Keratinocyte (primary cell): ENCODE data around the gene DNAI2.

Source experiments
- EZH2 ChIP-seq: IDR thresholded peaks from one replicate; pipeline ENCODE4 v1.6.1; 2012; ENCODE audit warnings: inconsistent platforms, mild to moderate bottlenecking, low read length, moderate library complexity
- TF ChIP-seq, protein P1 (sequence below), 3 experiments: IDR thresholded peaks in 1 of 3; conservative IDR thresholded peaks in 1 of 3; optimal IDR thresholded peaks in 1 of 3; 2 replicates in 2 of 3; 3 replicates in 1 of 3; pipeline versions ENCODE3 to v1.5.1; 2011; ENCODE audit warnings: low read length in 3 of 3, mild to moderate bottlenecking in 3 of 3, moderate library complexity in 2 of 3, control low read depth in 1 of 3, inconsistent platforms in 1 of 3; ENCODE audit not compliant: insufficient read depth in 2 of 3; ENCODE audit errors: extremely low read depth in 1 of 3

- TF ChIP-seq, protein P1, sequence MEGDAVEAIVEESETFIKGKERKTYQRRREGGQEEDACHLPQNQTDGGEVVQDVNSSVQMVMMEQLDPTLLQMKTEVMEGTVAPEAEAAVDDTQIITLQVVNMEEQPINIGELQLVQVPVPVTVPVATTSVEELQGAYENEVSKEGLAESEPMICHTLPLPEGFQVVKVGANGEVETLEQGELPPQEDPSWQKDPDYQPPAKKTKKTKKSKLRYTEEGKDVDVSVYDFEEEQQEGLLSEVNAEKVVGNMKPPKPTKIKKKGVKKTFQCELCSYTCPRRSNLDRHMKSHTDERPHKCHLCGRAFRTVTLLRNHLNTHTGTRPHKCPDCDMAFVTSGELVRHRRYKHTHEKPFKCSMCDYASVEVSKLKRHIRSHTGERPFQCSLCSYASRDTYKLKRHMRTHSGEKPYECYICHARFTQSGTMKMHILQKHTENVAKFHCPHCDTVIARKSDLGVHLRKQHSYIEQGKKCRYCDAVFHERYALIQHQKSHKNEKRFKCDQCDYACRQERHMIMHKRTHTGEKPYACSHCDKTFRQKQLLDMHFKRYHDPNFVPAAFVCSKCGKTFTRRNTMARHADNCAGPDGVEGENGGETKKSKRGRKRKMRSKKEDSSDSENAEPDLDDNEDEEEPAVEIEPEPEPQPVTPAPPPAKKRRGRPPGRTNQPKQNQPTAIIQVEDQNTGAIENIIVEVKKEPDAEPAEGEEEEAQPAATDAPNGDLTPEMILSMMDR (optimal IDR thresholded peaks at IDR 0.05 in 1 of 3, IDR thresholded peaks at IDR 0.05 in 1 of 3, conservative IDR thresholded peaks at IDR 0.05 in 1 of 3; ENCODE audit: extremely low read depth in 1 of 3, insufficient read depth in 2 of 3, low read length in 3 of 3), result no peak
- TF ChIP-seq EZH2, result no peak
These were observed 34.1 kb downstream of the DNAI2 start for GRCh38 chr17:74307984-74308773.
